Omental fat pad (tissue), 4 donors: ENCODE data around the gene OR9K2. TPM values are rescaled to one million over a fixed set of nuclear protein-coding genes. Genes with fewer than 3 reads are reported as not detected.
"Not testable (repeated sequence)": the region's sequence is repeated elsewhere in the genome, so short reads cannot be mapped to it uniquely, and the experiment has no call there.

Experiments used
- ATAC-seq: fragments of 150-250 bp; one replicate; pipeline ENCODE4 v1.9.1; 2016; ENCODE audit warnings: mild to moderate bottlenecking, moderate library complexity; ENCODE audit not compliant: low FRiP score
- DNase-seq: peaks from one replicate; pipeline ENCODE4 v3.0.0-alpha.2; 2019; ENCODE audit warnings: low spot score
- CTCF ChIP-seq, 3 donors: fragments of 450-650 bp; IDR thresholded peaks; one replicate each; pipeline ENCODE4 v1.5.1; 2016 to 2017; ENCODE audit warnings: antibody characterized with exemption in 3 of 3, mild to moderate bottlenecking in 3 of 3, moderate library complexity in 2 of 3
- total RNA-seq, 4 donors: library from RNA; depleted of rRNA; stranded (reverse); fragments of >200 nt; gene quantifications; one replicate each; pipeline ENCODE4 v1.1.0, GENCODE V29; 2016

OR9K2 gene
- total RNA-seq, 4 donors from 2014 or later, result not detected

- no peak for DNase-seq
- TF ChIP-seq CTCF (IDR thresholded peaks at IDR 0.05), result no peak
- ATAC-seq, result no peak
Measured at GRCh38 chr12:55143566-55143870, 17.3 kb downstream of the OR9K2 start.

- ATAC-seq, result not testable (repeated sequence)
Measured at GRCh38 chr12:55167010-55167640, 40.9 kb downstream of the OR9K2 start.

GRCh38 chr12:55171445-55171844, 45.2 kb downstream of the OR9K2 start:
- DNase-seq (no peak), ATAC-seq (no peak)
- TF ChIP-seq CTCF (IDR thresholded peaks at IDR 0.05), result no peak

More at GRCh38 chr12:55167010-55167640, 40.9 kb downstream of the OR9K2 start:
- DNase-seq, result not testable (repeated sequence)

- not testable (repeated sequence) for DNase-seq, ATAC-seq
Measured at GRCh38 chr12:55171846-55172245, 45.6 kb downstream of the OR9K2 start.

GRCh38 chr12:55172686-55173085, 46.5 kb downstream of the OR9K2 start:
- ATAC-seq, result no peak
- no peak for TF ChIP-seq CTCF (IDR thresholded peaks at IDR 0.05)
- DNase-seq, result no peak

GRCh38 chr12:55173456-55173855, 47.2 kb downstream of the OR9K2 start:
- no peak for TF ChIP-seq CTCF (IDR thresholded peaks at IDR 0.05)
- ATAC-seq, result no peak
- no peak for DNase-seq

Other genes starting within 250 kb of the OR9K2 start
- gene TESPA1, start 141.6 kb upstream of the OR9K2 start, total RNA-seq, result 1 to 10 TPM; 1.3 to 3.6 (median 2.0) TPM
- gene NEUROD4, start 106.4 kb upstream of the OR9K2 start, total RNA-seq, result not detected
- gene OR10A7, start 94.6 kb downstream of the OR9K2 start, total RNA-seq, result not detected
- not detected for gene OR6C74, start 118.2 kb downstream of the OR9K2 start, total RNA-seq
- gene OR6C6, start 170.2 kb downstream of the OR9K2 start, total RNA-seq, result not detected
- not detected for gene OR6C1, start 187.9 kb downstream of the OR9K2 start, total RNA-seq
- not detected for gene OR6C3, start 204.3 kb downstream of the OR9K2 start, total RNA-seq
- not detected for gene OR6C75, start 236.6 kb downstream of the OR9K2 start, total RNA-seq